HG02852 (cell line): ENCODE data around the gene SORT1.
"Not testable (repeated sequence)": the region's sequence is repeated elsewhere in the genome, so short reads cannot be mapped to it uniquely, and the experiment has no call there.

Experiments
- ATAC-seq: cut with Tn5 transposase; IDR thresholded peaks from one replicate; pipeline ENCODE4 v1.9.1; 2021; ENCODE audit warnings: mild to moderate bottlenecking, moderate library complexity; ENCODE audit not compliant: unreplicated experiment

SORT1 gene

DNA sequence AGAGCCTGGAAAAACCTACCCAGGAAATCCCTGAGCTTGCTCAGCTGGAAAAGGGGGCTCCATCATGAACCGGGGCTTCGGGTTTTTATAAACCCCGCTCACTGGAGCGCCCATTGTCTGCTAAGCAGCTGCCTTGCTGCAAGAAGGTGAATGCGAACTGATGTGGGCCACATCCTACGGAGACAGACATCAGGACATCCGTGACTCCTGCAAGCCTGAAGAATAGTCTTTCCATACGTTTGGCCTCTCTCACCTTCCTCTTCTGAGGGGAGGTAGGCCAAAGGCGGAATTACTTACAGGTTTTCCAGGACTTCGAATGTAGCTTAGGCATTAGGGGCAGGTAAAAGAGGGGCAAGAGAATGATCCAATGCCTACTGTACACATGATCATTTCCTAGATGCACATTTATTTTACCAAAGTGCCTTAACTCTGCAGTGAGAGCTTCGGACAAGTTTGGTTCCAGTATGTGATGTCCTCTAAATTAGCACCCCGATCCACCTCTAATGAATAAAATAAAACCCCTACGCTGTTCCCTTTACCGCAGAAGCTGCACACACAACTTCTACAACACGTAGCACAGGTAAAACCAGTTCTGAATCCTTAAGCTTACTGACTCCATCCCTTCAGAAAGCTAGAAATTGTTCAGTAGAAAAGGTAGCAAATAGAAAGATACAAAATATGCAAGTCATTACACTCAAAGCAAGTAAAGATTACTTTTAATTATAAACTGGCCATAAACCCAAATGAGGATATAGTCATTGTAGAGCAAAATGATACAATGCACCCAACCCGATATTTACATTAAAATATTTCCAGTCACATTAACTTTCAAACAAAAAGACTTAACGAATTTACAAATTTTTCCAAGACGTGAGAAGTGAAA lies 866 bp upstream of the SORT1 start:
- no peak for ATAC-seq

DNA sequence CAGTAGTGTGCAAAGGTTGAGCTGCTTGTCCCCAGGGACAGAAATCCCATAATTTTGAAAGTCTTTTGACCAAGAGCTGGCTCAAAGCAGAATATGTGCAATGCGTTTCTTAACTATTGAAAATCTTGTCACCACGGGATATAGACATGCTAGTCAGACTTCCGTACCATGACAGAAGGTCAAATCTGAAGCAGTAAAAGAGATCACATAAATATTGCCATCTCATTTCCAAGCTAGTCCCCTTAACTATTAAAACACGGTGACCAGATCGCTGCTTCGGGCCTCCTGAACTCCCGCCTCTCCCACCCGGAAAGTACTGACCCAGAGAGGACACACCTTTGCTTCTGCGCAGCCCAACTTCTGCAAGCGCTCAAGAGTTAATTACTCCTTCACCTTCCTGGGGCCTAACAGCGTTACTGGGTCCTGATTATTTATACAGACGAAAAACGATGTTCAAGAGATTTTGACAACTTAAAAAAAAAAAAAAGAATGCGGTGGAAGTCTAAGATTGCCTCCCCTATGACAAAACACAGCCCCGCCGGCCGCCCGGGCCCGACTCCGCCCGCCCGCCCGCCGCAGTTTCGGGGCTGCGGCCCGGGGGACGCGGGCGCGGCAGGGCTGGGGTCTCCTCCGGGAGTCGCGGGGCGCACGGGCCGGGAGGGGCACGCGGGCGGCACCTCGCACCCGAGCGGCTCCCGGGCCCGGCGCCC lies 692 bp downstream of the SORT1 start:
- ATAC-seq, result peak; percentile 18

DNA sequence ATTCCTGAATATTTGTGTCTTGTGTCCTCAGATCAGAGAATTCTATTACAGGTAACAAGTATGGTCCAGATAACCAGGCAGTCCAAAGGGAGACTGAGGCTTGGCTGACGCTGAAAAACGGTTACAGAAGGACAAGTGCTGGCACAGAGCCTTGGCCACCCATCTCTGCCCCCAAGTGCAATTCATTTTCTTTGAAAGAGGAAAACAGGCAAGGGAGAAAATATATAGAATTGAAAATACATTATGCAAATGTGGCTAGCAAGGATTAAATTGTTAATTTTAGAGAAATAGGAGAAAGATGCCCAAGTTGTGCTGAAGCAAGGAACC lies 1.2 kb downstream of the SORT1 start:
- no peak for ATAC-seq

DNA sequence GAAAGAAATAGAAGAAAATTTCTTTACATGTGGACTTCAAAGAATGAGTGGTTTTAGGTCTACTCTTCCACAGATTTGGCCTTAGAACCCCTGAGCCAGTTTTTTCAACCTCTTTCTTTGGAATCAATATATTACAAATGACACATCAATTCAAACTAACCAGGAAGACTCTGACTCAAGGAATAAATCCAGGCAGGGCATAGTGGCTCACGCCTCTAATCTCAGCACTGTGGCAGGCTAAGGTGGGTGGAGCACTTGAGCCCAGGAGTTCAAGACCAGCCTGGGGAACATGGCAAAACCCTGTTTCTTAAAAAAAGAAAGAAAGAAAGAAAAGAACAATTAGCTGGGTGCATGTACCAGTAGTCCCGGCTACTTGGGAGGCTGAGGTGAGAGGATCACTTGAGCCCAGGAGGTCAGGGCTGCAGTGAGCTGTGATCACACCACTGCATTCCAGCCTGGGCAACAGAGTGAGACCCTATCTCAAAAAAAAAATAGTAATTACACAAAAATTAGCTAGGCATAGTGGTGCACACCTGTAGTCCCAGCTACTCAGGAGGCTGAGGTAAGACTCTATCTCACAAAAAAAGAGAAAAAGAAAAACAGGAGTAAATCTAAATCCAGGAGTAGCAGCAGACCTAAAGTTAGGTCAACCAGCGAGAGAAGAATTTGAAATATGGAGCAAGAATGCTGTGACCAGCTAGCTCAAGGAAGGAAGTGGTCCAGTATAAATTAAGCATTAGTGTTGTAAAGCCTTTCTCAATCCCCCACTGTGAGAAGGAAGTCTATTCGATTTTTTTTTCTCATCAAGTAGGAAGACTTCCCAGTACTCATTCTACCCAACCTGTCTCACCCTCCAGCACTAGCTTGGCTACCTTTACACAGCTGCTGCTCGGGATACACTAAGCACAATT lies 1.9 kb downstream of the SORT1 start:
- no peak for ATAC-seq

DNA sequence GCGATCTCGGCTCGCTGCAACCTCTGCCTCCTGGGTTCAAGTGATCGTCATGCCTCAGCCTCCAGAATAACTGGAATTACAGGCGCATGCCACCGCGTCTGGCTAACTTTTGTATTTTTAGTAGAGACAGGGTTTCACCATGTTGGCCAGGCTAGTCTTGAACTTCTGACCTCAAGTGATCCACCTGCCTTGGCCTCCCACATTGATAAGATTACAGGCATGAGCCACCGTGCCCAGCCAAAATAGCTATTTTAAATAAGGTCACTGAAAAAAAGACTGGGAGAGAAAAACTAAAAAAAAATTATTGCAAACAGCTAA lies 2.5 kb downstream of the SORT1 start:
- ATAC-seq, result not testable (repeated sequence)

DNA sequence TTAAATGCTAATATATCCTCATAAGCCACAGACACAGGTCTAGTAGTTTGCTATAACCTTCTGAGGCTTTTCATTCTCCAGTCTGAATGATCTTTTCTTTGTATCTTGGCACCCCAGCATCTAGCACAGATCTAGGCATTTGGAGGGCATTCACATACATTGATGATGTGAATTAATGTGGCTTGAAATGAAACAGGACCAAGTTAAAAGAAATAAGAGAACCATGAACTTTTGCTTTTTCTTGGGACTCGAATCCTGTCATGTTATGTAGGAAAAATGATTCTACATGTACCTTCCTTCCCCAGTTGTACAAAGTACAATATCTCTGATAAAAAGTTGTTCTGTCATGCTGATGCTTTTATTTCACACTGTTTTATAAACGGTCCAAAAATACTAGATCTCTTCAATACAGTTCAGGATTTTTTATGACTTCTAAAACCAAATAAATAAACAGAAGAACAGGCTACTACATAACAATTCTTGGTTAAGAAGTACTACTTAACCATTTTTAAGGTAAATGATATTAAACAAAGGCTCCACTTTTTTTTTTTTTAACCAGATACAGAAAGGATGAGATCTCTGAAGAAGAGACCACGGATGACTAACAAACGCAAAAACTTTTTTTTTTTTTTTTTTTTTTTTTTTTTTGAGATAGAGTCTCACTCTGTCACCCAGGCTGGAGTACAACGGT lies 3.0 kb downstream of the SORT1 start:
- no peak for ATAC-seq

DNA sequence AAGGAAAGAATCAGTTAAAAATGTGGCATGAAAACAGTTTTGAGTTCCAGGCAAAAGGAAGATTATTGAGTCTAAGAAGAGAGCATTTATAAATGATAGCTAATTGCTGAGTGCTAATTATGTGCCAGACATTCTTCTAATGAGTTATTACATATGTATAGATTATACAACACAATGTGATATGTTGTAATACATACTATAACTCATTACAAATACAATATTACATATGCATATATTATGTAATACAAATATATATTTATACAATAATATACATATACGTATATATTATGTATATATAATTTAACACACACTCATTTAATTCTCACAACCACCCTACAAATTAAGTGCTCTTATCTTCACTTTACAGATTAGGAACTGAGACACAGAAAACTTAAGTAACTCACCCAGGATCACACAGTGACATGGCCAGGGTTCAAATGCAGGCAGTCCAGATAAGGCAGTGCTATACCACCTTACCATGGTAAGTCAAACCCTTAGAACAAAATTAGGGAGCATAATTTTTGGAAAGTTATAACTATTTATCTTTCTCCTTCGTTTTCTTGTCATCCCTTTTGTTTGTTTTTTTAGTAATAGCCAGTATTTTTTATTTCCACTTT lies 4.0 kb downstream of the SORT1 start:
- ATAC-seq, result no peak

DNA sequence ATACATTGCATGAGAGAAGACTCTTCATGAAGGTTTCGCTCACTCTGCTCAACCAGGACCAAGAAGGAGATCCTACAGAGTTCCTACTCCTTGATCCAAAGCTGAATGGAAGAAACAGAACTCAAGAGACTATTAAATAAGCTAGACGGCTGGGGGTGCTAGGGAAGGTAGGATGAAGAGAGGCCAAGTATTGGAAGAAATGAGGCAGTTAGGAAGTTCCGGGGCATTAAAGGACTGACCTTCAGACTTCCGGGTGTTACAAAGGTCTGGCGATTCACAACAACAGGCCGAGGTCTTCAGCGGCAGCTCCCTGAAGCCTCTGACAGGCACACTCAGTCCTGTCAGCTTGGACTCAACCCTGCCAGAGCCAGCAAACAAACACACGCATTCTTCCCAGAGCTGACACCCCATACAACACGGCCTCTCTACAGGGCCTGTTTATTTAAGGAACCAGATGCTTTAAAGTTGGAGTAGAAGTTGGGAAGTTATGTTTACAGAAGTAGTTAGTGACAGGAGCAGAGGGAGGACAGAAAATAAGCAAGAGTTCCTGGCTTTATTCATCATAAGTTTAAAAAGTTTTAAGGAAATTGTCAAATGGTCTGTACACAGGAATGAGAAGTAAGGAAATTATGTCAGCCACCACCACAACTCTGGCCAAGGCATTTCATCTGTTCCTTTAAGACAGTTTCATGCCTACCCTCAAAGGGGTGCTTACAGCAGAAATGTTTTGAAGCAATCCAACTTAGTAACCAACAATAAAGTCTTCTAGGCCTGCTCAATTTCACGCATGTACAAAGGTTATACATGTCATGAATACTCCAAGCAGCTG lies 4.7 kb downstream of the SORT1 start:
- ATAC-seq, result no peak

DNA sequence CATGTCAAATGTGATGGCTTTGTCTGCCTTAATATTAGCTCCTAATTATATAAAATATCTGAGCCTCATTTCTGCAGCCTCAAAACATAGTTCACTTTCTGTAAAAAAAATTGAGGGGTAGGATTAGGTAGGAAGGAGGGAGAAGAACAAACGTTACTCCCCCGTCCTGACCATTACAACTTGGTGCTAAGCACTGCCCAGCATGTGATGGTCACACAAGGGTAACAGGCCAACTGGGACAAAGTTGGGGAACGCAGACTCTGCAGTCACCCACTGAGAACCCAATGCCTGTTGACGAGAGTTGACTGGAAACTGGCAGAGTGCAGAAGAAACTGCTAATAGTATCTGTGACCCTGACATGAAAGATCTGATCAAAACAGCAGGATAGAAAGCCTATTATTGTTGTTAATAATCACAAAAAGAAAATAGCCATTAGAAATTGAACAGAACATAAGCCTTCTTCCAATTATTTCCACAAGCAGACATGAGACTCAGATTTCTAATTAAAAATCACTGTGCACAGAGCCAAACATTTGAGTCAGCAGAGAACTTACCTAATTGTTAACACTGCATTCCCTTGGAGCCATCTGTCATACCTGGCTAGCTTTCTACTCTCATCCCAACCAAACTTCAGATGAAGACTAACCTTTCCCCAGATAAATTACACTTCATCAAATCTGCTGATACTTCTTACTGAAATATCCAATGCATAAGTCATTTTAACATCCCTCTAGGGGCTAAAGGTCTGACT lies 5.5 kb downstream of the SORT1 start:
- peak; percentile 8 for ATAC-seq

DNA sequence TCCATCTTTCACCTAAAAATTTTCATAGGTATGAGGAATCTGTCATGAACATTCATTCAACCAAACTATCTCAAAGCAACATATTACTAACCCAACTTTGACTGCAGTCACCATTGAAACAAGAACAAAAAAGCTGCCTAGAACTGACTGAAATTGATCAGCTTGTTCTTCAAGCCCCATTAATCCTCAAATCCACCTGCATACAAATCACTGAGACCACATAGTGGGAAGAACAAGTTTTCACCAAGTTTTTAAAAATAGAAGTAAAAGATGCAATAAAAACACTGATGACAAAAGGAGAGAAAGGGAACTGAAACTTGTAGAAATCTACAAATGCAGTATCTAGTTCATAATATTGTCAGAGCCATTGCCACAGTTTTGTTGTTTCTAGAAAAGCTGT lies 6.1 kb downstream of the SORT1 start:
- ATAC-seq, result peak; percentile 92

DNA sequence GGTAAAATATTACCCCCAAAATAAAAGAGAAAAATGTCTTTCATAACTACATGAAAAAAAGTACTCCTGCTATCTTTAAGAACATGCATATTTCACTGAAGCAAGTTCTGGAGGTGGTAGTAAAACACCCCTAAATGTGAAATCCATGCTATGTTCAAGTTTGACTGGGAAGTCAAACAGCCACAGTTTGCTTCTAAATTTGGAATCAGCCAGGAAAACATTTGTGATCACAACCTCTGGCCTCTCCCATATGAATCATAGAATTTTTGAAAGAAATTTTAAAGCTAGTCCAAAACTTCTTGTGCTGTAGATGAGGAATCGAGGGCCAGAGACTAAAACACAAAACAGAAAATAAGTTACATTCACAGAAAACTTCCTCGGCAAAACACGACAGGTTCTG lies 6.6 kb downstream of the SORT1 start:
- ATAC-seq, result no peak

DNA sequence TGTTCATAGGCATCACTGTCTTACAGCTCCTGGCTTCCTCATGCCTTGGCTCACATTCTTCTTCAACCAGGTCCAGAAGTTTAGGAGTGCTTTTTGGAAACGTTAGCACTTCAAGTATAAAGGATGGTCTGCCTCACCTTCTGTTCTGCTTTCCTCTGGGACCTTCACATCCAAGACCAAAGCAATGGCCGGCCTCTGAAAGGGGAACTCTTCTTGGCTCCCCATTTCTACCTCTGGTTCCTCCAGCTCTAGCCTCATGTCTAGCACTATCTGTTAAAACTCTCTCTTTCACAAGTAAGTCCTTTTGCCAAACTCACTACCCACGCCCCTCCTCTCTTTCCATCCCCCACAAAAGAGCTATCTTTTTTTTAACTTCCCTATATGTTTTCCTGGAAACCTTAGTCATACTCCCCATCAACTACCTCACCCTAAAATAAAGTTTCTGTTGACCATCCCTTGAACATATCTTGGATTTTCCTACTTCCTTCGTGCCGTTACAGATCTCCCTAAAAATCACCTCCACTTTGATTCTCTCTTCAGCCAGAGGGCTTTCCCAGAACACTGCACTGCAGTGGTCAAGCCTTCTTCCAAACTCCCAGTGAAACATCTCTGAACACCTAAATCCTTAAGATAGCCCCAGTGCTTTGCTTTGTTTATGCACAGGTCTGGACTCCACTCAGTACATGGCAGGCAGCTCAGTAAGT lies 7.9 kb downstream of the SORT1 start:
- ATAC-seq, result no peak

DNA sequence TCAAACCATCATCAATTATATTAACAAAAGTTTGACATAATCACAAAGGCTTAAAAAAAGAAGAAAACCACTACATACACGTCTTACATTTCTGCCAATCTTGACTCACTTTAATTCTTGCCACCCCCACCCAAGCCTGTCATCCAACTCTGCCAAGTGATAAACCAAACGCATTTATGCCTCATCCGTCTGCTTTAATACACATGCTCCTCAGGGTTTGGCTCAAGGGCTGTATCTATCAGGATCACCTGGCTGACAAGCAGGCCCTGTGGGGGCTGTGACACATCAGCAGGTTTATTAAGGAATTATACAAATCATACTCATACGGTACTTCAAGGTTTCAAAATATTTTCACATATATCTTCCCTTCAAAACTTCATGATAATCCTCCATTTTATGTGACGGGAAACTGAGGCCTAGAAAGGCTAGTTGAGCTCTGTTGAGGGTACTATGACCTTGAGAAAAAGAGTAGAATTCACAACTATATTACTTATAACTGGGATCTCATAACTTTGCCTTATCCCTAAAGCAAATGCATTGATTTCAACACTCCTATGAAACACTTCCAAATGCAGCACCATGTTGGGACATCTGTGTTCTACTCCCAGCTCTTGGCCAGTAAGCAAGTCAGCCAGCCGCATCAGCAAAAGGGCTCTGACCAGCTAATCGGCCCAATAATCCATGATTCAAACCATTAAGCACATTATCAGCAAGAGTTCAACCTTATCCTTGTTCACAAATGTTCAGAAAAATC lies 8.7 kb downstream of the SORT1 start:
- ATAC-seq, result no peak

DNA sequence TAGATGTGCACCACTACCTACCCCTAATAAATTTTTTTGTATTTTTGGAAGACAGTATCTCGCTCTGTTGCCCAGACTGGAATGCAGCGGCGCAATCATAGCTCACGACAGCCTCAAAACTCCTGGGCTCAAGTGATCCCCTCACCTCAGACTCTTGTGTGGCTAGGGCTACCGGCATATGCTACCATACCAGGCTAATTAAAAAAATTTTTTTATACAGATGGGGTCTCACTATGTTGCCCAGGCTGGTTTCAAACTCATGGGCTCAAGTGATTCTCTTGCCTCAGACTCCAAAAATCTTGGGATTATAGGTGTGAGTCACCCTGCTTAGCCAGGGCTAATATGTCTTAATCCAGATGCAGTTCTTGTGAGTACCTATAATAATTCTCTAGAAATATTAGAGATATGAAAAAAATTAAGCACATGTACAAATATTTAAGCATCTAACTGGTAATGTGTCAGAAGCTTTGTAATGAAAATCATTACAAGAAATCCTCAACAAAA lies 9.5 kb downstream of the SORT1 start:
- ATAC-seq, result no peak

DNA sequence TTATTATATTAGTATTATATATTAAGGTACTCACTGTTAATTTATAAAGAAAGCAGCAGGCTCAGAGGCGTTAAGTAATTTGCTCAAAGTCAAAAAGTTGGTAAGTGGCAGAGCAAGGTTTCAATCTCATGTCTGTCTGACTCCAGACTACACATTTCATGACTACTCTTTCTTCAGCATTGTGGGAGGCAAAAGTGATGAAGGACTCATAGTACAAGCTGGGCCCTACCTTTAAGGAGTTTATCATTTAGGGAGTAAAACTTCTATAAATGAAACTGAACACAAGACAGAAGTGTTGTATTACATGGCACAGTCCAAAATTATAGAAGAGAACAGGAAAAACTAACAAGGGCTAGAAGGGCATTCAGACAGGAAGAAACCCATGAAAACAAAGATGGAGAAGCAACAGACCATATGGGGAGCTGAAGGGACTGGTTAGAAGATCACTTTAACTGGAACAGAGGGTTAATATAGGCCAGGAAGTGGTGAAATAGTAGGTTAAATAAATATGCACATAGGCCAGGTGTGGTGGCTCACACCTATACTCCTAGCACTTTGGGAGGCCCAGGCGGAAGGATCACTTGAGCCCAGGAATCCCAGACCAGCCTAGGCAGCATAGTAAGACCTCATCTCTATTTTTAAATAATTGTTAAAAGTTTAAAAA lies 11.5 kb downstream of the SORT1 start:
- ATAC-seq, result no peak

DNA sequence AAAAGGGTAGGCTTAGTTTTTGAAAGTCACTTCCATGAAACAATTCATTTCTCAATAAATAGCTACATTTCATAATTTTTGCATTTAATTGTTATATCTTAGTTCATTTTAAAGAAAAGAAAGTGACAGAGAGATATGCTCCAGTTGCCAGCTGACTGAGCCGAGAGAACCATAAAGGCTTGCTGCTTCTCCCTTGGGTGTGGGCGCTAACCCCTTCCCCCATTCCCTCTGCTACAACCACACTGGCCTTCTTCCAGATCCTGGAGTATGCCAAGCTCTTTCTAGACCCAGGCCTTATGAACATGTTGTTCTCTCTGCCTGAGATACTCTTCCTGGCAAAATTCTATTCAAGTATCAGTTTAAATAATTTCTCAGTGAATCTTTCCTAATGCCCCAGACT lies 12.3 kb downstream of the SORT1 start:
- ATAC-seq, result no peak

DNA sequence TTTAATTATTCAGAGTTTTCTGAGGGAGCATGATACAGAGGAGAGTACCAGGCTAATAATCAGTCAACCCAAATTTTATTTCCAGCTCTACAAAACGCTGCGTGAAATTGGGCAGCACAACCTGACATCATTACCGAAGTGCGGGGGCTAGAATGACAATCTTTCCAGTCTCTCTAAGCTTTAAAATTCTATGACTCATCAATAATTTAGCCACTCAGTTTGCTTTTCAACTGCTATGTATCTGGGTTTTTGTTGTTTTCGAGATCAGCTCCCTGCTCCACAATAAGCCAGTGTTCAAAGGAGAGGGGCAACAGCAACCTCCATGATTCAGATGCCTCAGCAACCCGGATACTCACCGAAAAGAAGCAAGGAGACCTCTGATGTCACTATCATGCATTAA lies 13.9 kb downstream of the SORT1 start:
- no peak for ATAC-seq
